Measurements from ENCODE around the gene CLSTN2.

Gene CLSTN2

DNA sequence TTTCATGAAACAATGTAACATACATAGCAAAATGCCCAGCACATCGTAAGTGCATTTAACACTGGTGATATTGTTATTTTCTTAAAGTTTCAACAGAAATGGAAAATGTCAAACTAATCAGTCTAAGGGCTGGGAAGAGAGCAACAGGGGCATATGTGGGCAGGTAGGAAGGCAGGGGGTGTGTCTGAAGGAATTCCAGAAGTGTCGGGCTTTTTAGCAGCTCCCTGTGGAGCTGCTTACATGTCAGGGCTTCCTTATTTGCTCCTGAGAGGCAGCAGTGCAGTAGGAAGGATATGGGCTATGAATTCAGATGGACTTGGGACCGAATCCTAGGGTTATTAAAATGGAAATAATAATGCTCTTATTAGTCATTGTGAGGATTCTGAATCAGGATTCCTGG lies 311.6 kb downstream of the CLSTN2 start:
- no peak for DNase-seq

DNA sequence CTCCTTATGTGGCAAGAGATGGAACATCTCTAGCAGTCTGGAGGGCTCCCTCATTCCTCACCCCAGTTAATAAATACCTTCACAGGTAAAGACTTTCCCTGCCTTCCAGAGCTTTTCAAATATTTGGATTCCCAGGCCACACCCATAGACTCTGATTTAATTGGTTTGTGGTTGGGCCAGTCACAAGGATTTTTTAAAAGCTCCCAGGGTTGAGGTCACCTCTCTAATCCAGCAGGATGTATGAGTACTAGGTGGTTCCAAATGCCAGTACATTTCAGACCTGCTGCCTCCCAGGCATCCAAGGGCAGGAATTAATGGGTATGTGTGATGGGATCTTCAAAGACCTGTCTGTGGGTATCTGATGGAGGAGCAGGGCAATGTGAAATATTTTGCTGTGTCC lies 312.8 kb downstream of the CLSTN2 start:
- DNase-seq, result no peak

DNA sequence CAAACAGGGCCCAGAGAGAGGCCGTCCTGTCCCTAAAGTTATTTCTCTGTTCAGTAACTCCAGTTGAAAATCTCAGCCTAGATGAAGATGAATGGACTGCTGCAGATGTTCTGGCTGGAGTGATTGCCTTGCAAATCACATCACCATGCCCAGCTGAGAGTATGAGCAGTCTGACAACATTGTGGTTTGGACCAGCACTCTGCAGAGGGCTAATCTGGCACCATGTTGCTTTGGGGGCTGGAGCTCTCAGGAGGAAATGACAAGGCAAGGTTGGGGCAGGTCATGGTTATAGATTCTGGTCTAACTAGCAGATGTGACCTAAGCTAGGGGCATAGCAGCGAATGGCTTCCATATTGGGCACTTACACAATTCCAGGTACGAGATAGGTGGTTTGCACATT lies 314.2 kb downstream of the CLSTN2 start:
- DNase-seq, result no peak

DNA sequence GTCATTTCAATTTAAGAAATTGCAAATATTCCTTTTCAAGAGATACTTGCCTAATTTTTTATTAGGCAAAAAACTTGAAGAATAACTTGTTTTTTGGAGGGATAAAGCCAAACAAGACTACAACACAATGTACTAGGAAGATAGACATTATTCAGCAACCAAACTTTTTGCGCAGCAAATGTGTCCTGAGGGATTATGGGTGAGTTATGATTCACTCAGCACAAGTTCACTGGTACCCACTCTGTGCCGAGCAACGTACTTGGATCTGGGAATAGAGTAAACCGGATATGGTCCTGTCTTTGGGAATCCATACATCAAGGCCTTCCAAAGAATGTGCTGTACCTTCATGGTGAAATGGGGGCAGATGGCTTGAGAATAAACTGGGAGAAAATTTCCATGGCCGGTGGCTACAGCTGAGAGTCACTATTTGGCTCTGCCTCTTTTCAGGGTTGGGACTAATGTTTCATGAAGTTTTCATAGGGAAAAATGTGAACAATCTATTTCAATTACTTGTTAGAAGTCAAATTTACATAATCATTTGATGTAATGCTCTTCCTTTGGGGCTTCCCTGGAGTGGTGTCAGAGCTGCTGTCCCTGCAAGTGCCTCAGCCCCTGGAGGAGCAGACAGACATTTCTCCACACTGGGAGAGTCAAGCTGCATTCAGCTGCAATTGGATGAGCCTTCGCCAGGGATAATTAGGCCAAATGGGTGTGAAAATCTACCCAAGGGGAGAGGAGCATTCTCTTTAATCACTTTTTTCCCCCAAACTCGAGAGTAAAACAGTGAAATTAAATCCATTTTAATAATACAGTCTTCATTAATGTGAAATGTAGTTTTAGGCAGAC lies 315.2 kb downstream of the CLSTN2 start:
- DNase-seq, result no peak

DNA sequence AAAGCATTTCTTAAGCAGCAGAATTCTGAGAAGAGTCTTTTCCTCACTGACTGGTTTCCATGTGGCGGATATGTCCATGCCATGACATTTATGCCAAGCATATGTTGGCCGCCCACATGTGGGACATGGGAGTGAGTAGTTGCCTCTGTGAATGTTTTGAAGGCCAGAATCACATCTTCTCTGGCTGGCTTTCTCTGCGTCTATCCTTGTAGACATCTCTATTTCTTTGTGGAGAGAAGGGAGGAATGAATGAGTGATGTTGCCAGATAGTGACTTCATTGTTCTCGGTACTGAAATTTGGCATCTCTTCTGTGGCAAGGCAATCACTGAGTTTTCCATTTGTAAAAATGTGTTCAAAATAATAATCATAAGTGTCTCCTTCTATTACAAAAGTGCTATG lies 316.0 kb downstream of the CLSTN2 start:
- DNase-seq, result no peak

DNA sequence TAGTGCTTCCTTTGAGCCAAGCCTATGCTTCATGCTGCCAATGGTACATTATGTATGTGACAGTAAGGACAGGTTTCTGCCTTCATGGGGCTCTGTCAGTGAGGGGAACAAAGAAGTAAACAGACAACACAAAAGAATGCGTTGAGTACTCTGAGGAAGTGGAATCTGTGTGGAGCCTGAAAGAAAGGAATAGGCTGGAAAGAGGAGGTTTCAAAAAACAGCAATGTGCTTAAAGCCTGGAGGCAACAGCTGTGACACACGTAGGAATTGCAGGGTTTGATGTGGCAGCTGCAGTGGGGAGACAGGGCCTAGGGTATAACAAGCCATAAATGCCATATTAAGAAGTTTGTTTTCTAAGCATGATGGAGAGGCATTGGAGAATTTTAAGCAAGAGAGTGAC lies 316.7 kb downstream of the CLSTN2 start:
- DNase-seq, result no peak

DNA sequence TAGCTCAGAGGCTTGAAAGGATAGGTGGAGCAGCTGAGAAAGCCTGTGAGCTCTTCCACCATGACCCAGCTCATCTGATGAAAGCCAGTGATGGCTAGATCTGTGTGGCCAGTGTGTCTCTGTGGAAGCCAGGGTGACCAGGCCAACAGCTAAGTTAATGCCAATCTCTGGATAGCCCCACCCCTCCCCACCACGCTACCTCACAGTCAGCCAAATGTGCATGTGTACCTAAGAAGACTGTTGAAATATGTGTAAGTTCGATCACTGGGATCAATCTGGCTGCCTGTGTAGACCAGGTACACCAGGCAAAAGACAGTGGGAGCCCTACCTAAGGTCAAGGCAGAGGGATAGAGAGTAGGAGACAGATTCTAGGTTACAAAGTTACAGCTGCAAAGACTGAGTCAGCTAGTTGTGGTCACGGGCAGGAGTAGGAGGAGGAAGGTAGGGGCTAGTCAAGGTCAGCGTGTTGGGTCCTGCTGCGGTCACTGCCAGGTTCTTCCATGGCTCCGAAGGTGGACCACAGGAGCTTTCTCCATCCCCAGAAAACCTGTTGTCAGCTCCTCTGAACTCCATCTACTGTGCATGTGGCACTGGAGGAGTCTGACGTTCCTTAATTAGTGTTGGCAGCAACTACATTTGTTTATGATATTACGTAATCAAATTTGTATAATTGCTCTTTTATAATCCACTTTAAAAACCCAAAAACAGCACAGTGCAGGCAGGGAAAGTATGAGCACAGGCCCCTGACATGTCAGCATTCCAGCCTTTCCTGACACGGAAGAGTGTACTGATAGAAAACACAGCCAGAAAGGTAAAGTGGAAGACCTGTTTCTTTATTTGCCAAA lies 318.0 kb downstream of the CLSTN2 start:
- DNase-seq, result no peak

DNA sequence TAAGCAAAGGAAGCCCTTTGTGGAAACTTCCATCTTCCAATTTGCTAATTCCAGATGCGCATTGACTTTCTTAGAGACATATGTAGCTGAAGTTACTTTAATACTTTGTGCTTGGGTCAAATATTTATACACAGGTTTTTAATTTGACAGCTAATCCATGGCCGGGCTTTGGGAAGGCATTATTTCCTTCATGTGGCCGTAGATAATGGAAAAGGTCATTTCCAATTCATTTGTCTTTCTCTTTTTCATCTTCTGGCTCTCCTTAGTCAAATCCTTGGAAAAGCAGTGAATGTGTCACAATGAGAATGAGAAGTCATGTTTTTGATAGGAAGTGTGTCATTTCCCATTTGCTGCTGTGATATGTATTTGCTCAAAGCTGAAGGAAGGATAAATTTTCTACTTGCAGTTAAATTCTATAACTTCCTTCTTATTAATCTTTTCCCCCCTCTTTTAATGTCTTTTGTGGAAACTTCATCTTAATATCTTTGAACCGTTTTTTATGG lies 323.3 kb downstream of the CLSTN2 start:
- DNase-seq, result no peak

DNA sequence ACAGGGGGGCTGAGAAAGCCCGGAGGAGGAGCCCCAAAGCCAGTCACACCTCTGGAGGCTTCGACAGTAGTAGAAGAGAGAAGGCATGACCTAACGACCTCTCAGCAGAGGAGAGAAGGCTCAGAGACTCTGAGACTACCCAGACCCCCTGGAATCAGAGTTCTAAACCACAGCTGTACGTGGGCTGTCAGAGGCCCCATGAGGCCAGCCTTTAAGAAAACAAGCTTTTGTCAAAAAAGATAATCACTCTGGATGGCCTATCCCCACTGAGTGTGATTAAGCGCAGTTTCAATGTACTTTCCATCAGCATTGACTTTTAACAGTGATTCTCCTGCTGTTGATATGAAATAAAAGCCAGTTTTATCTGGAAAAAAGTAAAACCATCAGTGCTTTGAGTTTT lies 330.3 kb downstream of the CLSTN2 start:
- DNase-seq, result no peak

DNA sequence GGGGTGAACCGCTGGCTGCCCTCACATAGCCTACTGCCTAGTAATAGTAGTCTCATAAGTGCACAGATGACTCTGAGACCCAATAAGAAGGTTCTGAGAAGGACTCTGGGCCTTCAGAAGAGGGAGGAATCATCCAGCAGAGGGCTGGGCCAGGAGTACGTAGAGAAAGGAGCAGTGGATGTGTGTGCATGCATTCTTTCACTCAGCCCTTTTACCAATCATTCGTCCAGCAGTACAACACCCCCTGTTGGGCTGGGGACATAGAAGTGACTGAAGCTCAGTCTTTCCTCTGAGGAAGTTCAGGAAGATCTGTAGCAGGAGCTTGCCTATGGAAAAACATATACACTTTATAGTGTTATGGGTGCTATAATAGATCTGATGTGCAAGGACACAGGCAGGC lies 333.1 kb downstream of the CLSTN2 start:
- DNase-seq, result no peak

DNA sequence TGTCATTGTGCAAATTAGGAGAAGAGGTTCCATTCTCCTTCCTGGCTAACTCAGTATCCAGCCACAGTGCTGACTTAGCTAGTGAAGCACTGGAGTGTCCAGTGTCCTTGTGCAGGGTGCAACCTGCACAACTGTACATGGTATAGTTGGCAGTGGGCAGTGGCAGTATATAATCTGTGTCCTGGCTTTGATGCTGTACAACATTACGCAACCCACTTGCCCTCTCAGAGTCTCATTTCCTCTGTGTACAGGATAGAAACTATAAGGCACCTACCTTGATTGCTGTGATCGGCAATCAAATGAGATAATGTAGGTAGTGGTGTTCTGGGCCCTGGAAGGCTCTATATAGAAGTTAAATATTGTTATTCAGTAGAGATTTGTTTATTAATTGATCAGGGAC lies 333.6 kb downstream of the CLSTN2 start:
- DNase-seq, result no peak

DNA sequence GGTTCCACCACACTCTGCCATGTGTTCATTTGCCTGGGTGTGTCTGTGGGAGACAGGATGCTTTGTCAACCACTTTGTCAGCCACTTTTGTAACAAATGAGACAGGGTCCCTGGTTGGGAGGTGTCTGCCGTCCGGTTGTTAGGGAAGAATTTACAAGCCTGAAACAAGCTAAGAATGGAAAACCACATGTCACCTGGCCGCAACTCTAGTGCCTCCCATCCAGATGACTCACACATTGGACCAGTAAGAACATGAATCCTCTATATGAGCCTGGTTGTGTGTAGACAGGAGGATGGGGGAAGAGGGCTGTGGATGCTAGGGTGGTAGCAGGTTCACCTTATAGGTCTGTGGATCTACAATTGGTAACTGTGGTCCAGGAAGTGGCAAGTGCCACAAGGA lies 335.3 kb downstream of the CLSTN2 start:
- DNase-seq, result no peak

DNA sequence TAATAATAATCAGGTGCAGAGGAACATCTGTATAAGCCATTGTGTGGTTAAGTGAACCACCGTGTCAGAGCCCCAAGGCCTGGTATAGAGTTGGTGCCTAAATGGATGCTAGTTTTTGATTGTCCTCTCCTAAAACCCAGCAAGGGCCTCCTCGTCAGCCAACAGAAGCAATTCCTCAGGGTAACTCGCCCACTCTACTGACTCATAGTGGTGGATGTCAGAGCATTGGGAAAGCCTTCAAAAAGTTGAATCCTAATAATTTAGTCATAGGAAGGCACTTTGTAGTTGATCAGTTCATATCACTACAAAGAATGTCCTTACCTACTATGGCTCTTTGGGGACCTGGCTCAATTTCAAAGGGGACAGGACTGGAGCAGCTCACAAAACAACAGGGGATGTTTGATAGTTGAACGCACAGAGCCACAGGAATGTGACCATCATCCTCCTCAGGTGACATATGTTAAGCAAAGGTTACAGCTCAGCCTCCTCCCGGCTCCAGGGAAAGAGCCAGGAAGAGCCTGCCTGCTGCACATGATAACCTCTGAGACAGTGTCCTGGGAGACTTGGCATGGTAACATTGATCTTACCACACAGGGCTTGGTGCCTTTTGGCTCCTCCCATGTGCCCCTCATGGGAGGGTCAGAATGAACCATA lies 338.7 kb downstream of the CLSTN2 start:
- no peak for DNase-seq

DNA sequence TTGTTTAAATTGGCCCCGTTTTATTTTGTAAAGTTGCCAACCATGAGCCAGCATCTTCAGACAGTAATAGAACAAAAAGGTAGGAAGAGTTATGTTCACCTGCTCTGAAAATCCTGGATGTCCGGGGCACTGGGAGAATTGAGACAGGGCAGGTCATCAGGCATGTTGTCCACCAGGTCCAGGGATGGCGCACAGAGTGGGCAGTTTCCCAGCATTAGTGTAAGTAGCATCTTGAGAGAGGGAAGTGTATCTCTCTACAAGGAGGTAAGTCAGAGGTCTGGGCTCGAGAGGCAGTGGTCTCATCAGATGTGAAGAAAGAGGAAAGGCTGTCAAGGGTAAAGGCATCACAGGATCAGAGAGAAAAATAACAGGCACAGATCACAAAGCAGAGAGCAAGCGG lies 339.4 kb downstream of the CLSTN2 start:
- DNase-seq, result no peak

DNA sequence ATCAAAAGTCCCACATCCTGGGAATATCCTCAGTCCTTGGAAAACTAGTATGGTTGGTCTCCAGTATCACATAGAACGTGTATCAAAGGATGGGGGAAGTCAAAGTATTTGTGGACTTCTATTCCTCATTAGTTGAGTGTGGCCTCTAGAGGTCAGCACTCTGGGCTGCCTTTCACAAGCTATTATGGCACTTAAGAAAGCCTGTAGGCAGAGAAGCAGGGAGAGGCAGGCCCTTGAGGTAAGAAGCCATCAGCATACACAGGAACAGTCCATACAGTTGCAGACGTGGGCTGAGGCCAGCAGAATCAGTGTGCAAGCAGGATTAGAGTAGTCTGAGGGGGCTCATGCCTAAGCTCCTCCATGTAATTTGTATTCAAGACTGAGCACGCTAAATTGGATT lies 341.7 kb downstream of the CLSTN2 start:
- no peak for DNase-seq

DNA sequence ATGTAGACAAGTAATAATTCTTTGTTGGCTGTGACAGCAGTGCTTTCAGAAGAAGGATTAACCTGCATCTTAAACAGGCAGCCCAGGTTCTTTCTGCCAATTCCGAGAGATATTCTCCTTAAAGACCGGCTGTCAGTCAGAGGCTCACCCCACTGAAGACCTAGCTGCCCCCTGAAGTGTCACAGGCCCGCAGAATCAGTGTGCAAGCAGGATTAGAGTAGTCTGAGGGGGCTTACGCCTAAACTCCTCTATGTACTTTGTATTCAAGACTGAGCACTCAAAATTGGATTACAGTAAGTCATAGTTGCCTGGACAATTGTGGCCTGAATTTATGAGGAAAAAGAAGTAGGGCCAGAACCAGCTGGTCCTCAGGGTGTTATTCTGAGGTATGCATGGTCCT lies 342.9 kb downstream of the CLSTN2 start:
- DNase-seq, result no peak

DNA sequence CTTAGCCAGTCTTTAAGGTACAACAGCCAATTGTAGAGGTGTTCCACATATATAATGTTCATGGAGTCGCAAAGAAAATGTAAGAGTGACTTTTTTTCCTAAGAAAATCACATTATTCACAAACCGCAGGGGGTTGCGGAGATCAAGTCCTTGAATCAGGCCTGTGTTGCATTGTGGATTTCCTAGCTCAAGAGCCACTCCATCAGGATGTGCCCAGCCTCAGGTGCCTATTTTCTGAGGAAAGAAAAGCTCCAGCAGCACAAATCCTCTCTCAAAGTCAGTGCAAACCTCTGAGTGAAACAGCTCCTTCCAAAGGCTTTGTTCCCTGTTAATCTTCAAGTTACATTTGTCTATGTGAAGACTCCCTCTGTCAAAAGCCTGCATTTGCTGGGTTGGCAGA lies 349.4 kb downstream of the CLSTN2 start:
- no peak for DNase-seq

DNA sequence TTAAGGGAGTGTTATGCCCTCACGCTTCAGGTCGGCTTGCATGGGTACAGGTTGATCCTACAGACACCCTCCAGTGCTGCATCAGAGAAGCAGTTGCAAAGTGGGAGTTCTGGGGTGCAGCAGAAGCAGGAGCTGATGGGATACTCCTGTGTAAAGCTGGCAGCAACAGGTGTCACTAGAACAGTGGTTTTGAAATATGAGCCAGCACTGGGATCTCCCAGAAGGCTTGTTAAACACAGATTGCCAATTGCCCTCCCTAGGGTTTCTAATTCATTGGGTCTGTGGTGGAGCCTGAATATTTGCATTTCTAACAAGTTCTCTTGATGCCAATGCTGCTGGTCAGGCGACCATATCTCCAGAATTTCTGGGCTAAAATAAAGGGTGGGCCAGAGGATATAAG lies 350.4 kb downstream of the CLSTN2 start:
- peak; percentile 4 for DNase-seq

DNA sequence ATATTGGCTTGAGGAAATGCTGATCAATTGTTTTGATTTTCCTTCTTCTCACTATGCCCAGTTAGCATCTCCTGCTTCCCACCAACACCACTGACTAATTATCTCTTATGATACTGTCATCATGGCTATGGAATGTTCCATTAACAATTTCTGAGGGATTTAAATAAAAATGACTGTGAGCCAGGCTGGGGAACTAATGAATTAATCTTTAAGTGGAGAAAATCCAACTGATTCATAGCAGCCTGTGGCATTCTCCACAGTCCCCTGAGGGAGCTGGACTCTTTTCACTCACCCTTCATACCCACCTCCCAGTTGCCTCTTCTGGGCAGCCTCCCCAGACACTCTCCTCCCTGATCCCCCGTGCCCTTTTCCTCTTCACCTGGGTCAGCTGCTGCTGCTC lies 353.6 kb downstream of the CLSTN2 start:
- no peak for DNase-seq

DNA sequence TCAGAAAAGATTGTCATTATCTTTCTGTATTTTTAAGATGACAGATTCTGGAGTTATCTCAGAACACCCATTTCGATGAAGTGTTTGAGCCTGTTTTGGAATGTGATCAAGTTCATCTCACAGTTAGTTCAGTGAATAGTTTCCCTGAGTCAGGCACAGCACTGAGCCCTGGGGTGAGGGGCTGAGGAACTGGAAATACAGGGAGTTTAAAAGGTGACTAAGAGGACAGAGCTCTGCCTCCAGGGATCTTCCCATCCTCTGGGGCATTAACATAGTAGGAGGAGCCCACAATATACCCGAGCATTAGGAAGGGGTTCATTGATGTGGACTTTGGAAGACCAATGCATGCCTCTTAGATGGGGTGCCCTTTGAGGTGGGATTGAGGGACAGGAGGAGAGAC lies 355.1 kb downstream of the CLSTN2 start:
- DNase-seq, result no peak

DNA sequence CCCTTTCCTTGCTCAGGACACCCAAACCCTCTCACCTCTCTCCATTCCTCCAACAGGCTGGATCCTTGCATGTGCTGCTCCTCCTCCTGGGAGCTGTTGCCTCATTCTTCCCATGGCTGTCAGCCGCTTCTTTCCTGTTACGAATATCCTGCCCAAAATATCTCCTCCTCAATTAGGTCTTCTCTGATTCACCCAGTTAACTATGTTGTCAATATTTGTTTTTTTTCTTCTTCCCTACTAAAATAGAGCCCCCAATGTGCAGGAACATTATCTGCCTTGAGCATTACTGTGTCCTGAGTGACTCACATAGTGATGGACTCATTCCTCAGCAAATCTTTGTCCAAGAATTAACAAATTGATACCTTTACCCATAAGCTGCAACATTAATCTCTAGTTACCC lies 357.2 kb downstream of the CLSTN2 start:
- DNase-seq, result no peak

DNA sequence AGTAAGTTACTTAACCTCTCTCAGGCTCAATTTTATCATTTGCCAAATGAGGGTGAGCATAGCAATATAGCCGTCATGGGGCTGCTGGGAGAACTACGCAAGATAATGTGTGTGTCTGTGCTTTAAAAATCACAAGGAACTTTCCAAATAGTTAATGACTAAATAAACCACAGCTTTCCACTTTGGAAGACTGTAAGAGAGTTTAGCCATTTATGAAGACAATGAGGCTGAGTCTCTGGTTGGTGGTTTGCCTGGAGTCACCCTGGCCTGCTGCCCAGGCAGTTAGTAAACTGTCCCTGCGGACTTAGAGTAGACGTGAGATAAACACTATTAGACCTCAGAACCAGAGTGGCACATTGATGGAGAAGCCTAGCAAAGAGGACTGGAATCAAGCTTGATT lies 357.7 kb downstream of the CLSTN2 start:
- peak; percentile 3 for DNase-seq

DNA sequence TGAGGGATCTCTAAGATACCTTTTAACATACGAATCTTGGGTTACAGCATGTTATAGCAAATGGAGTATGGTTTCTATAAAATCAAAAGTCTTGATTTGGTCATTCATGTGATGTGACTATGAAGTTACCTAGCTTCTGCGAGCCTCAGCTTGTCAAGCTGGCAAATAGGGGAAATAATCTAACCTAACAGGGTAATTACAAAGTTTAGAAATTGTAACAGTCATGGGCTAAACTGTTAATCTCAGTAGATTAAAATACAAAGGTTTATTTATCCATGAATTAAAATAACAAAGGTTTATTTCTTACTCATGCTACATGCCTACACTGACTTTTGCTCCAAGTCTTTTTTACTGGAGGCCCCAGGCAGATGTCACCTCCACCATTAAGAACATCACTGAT lies 359.1 kb downstream of the CLSTN2 start:
- DNase-seq, result no peak

Data from NCI-H1092 (cell line).